Small intestine (tissue), 4 donors: ENCODE results near the gene CPXM1. TPM values are rescaled to one million over a fixed set of nuclear protein-coding genes. Genes with fewer than 3 reads are reported as not detected.

Source experiments
- polyA plus RNA-seq, 4 donors: library from polyadenylated mRNA; stranded (reverse) in 3 of 4; unstranded in 1 of 4; fragments of 200-250 nt in 3 of 4; fragments of 120-200 nt in 1 of 4; gene quantifications; one replicate each; pipeline versions ENCODE4 v1.2.1 to v1.2.3, GENCODE V29; 2013
- donor health status: healthy with polysubstance abuse.
- donor health status: Bipolar disorder and iron deficiency.
- donor health status: healthy.

Gene CPXM1
- polyA plus RNA-seq, 4 donors: 0.54 to 13.9 (median 1.8) TPM; not detected in 1

Other genes starting within 250 kb of the CPXM1 start
- 100 to 1,000 TPM in 2 of 4 donors, 10 to 100 TPM in 2; 47.2 to 162 (median 98.7) TPM for gene NOP56, start 148.0 kb downstream of the CPXM1 start, polyA plus RNA-seq
- gene IDH3B, start 136.4 kb downstream of the CPXM1 start, polyA plus RNA-seq: 100 to 1,000 TPM; 116 to 142 (median 129) TPM
- gene EBF4, start 107.8 kb downstream of the CPXM1 start, polyA plus RNA-seq: 1 to 10 TPM in 3 of 4 donors, under 1 TPM in 1; 0.67 to 7.4 (median 3.2) TPM
- gene C20orf141, start 14.4 kb upstream of the CPXM1 start, polyA plus RNA-seq: not detected
- gene TMEM239, start 15.7 kb upstream of the CPXM1 start, polyA plus RNA-seq: not detected
- 10 to 100 TPM; 19.9 to 63.3 (median 37.2) TPM for gene PCED1A, start 40.0 kb upstream of the CPXM1 start, polyA plus RNA-seq
- gene VPS16, start 40.1 kb upstream of the CPXM1 start, polyA plus RNA-seq: 10 to 100 TPM; 29.3 to 94.6 (median 51.6) TPM
- gene PTPRA, start 72.9 kb upstream of the CPXM1 start, polyA plus RNA-seq: 10 to 100 TPM in 2 of 4 donors, 1 to 10 TPM in 2; 7.4 to 48.1 (median 18.2) TPM
- under 1 TPM in 2 of 4 donors, not detected in 2; 0.15 to 0.83 TPM for gene GNRH2, start 243.0 kb upstream of the CPXM1 start, polyA plus RNA-seq
- 10 to 100 TPM; 58.4 to 77.5 (median 66.9) TPM for gene MRPS26, start 245.4 kb upstream of the CPXM1 start, polyA plus RNA-seq